ENCODE data around the gene SLC36A4.

SLC36A4 gene

DNA sequence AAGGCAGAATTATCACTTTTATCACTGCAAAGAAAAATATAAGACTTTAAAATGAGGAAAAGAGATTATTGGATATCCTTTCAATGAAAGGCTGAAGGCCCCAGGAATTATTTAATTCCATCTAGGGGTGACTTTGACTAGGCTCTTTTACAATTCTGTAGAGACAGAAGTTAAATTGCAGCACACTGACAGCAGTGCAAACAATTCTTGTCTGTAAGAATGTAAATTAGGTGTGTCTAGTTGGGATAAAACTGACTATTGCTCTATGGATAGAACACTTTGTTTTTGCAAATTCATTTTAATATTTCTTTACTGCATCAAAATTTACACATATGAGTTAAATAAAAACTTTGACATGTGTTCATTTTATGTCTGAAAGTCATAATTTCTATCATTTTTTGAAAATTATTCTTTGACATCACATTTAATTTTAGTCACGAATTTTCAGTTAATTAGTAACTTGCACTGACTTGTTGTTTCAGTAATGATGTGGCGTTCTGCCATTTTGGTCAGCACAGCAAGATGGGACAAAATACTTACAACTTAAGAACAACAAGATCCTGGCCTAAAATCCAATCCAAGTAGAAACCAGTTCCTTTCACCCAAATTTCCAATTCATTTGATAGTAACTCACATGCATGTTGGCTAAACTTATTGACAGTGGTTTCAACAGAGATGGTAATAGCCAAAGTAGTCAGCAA is 75.1 kb downstream of the SLC36A4 start:
- H4K20me1 ChIP-seq (ENCODE audit: control insufficient read depth, insufficient read depth, low read depth, low read length) = no peaks in the 10 kb centered on the region
- no peak overlapping the region for H3K4me2 ChIP-seq (ENCODE audit: low read length)
- H3K36me3 ChIP-seq (ENCODE audit: control insufficient read depth, low read length) = no peaks in the 10 kb centered on the region

DNA sequence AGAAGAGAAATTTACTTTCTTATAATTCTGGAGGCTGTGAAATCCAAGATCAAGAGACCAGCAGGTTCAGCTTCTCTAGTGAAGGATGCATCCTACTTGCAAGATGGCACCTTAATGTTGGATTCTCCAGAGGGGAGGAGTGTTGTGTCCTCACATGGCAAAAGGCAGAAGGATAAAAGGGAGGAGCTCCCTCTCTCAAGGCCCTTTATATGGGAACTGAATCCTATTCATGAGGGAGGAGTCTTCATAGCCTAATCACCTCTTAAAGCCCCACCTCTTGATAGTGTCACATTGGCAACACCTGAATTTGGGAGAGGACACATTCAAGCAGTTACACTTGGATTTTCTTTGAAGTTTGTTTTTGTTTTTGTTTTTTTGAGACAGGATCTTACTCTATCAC is 79.5 kb downstream of the SLC36A4 start:
- Histone ChIP-seq H3K4me3 (ENCODE audit: low read length) (no peak overlapping the region), H3K4me2 (ENCODE audit: low read length) (no peak overlapping the region), H3K9me2 (replicated peaks; ENCODE audit: control insufficient read depth, low read length) (no peaks in the 10 kb centered on the region), H3K27ac (ENCODE audit: low read depth, low read length) (no peak overlapping the region), H3K36me3 (ENCODE audit: control insufficient read depth, low read length) (no peaks in the 10 kb centered on the region), H3K4me1 (ENCODE audit: control insufficient read depth, low read length) (no peaks in the 10 kb centered on the region), H3K9me3 (ENCODE audit: control insufficient read depth, insufficient read depth, low read length) (no peaks in the 10 kb centered on the region), H3K79me2 (ENCODE audit: control insufficient read depth, low read length) (no peaks in the 10 kb centered on the region), H3F3A (ENCODE audit: control insufficient read depth, insufficient read depth) (no peaks in the 10 kb centered on the region), H3K27me3 (ENCODE audit: control insufficient read depth, low read length) (no peaks in the 10 kb centered on the region), H4K20me1 (ENCODE audit: control insufficient read depth, insufficient read depth, low read depth, low read length) (no peaks in the 10 kb centered on the region)
- TF ChIP-seq, protein P1, sequence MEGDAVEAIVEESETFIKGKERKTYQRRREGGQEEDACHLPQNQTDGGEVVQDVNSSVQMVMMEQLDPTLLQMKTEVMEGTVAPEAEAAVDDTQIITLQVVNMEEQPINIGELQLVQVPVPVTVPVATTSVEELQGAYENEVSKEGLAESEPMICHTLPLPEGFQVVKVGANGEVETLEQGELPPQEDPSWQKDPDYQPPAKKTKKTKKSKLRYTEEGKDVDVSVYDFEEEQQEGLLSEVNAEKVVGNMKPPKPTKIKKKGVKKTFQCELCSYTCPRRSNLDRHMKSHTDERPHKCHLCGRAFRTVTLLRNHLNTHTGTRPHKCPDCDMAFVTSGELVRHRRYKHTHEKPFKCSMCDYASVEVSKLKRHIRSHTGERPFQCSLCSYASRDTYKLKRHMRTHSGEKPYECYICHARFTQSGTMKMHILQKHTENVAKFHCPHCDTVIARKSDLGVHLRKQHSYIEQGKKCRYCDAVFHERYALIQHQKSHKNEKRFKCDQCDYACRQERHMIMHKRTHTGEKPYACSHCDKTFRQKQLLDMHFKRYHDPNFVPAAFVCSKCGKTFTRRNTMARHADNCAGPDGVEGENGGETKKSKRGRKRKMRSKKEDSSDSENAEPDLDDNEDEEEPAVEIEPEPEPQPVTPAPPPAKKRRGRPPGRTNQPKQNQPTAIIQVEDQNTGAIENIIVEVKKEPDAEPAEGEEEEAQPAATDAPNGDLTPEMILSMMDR (IDR thresholded peaks at IDR 0.05; ENCODE audit: low read depth, low read length, poor library complexity, severe bottlenecking) = no peak
- TF ChIP-seq EZH2phosphoT487 (IDR thresholded peaks at IDR 0.05; ENCODE audit: borderline replicate concordance, low read length) = no peak

More for the DNA sequence above, 75.1 kb downstream of the SLC36A4 start:
- Histone ChIP-seq H3K27me3 (ENCODE audit: control insufficient read depth, low read length) (no peaks in the 10 kb centered on the region), H3K4me3 (ENCODE audit: low read length) (no peak overlapping the region), H3K4me1 (ENCODE audit: control insufficient read depth, low read length) (no peaks in the 10 kb centered on the region), H3F3A (ENCODE audit: control insufficient read depth, insufficient read depth) (no peaks in the 10 kb centered on the region), H3K9me3 (ENCODE audit: control insufficient read depth, insufficient read depth, low read length) (no peaks in the 10 kb centered on the region), H3K79me2 (ENCODE audit: control insufficient read depth, low read length) (no peaks in the 10 kb centered on the region), H3K27ac (ENCODE audit: low read depth, low read length) (no peak overlapping the region), H3K9me2 (replicated peaks; ENCODE audit: control insufficient read depth, low read length) (no peaks in the 10 kb centered on the region)
- no peak for TF ChIP-seq EZH2phosphoT487 (IDR thresholded peaks at IDR 0.05; ENCODE audit: borderline replicate concordance, low read length)
- TF ChIP-seq, protein P1 (IDR thresholded peaks at IDR 0.05; ENCODE audit: low read depth, low read length, poor library complexity, severe bottlenecking) = no peak

DNA sequence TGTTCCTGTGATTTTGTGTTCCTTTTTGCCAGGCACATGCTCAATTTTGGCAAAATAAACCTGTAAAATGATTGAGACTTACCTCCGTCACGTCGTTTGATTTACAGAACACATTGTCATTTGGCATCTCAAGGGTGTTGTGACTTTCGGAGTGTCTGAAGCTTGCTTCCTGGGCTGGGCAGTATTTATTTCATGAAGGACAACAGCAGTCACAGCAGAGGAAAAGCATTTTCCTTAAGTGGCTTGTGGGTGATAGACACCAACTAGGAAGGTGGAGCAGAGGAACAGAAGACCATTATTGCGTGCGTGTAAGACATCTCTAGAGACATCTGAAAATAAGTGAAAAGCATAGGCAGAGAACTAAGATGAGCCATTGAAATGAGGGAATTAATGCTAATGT is 80.2 kb downstream of the SLC36A4 start:
- no peaks in the 10 kb centered on the region for H3K79me2 ChIP-seq (ENCODE audit: control insufficient read depth, low read length)
- no peaks in the 10 kb centered on the region for H3K9me2 ChIP-seq (replicated peaks; ENCODE audit: control insufficient read depth, low read length)
- TF ChIP-seq, protein P1 (IDR thresholded peaks at IDR 0.05; ENCODE audit: low read depth, low read length, poor library complexity, severe bottlenecking) = no peak
- no peak for TF ChIP-seq EZH2phosphoT487 (IDR thresholded peaks at IDR 0.05; ENCODE audit: borderline replicate concordance, low read length)
- H3K4me3 ChIP-seq (ENCODE audit: low read length) = no peak overlapping the region
- H3K27ac ChIP-seq (ENCODE audit: low read depth, low read length) = no peak overlapping the region
- no peaks in the 10 kb centered on the region for H3K4me1 ChIP-seq (ENCODE audit: control insufficient read depth, low read length)
- no peaks in the 10 kb centered on the region for H3F3A ChIP-seq (ENCODE audit: control insufficient read depth, insufficient read depth)
- no peaks in the 10 kb centered on the region for H3K36me3 ChIP-seq (ENCODE audit: control insufficient read depth, low read length)
- no peaks in the 10 kb centered on the region for H3K9me3 ChIP-seq (ENCODE audit: control insufficient read depth, insufficient read depth, low read length)
- H3K27me3 ChIP-seq (ENCODE audit: control insufficient read depth, low read length) = no peaks in the 10 kb centered on the region
- no peaks in the 10 kb centered on the region for H4K20me1 ChIP-seq (ENCODE audit: control insufficient read depth, insufficient read depth, low read depth, low read length)
- H3K4me2 ChIP-seq (ENCODE audit: low read length) = no peak overlapping the region
